BJ (cell line): ENCODE data around the gene ABCC9. TPM values are rescaled to one million over a fixed set of nuclear protein-coding genes. Genes with fewer than 3 reads are reported as not detected.

Experiments
- CTCF ChIA-PET: fragments of 350-600 bp; formaldehyde crosslinking; extraction: SDS; loops from one replicate; lab custom pipeline; 2021; ENCODE audit warnings: antibody characterized with exemption, inconsistent platforms; lab: Yijun Ruan, JAX
- POLR2A ChIA-PET: fragments of 300-600 bp; sonication (Branson Sonifier 250); formaldehyde crosslinking; extraction: SDS; loops from one replicate; lab custom pipeline; 2021; ENCODE audit warnings: antibody characterized with exemption; lab: Charles Lee
- DNase-seq: peaks from one replicate; pipeline ENCODE4 v3.0.0-alpha.2; 2011; ENCODE audit warnings: low read depth
- H3K27me3 ChIP-seq: 2 replicates; pipeline ENCODE4 v1.6.0; 2011; ENCODE audit warnings: low read length; ENCODE audit not compliant: control insufficient read depth, insufficient read depth
- H3K36me3 ChIP-seq: 2 replicates; pipeline ENCODE4 v1.5.1; 2011; ENCODE audit warnings: low read length; ENCODE audit not compliant: control insufficient read depth, insufficient read depth
- H3K4me3 ChIP-seq: 2 replicates; pipeline ENCODE4 v1.5.1; 2011; ENCODE audit warnings: low read depth, mild to moderate bottlenecking, control low read depth, low read length
- CTCF ChIP-seq: IDR thresholded peaks from 2 replicates; pipeline ENCODE4 v1.5.1; 2011; ENCODE audit warnings: low read depth, mild to moderate bottlenecking, control low read depth, inconsistent platforms, low read length, moderate library complexity; ENCODE audit not compliant: insufficient read depth
- polyA plus RNA-seq: library from polyadenylated mRNA; depleted of rRNA; stranded (reverse); fragments of >200 nt; gene quantifications from 2 replicates; pipeline ENCODE4 v1.2.3, GENCODE V29; 2011

ABCC9 gene
- polyA plus RNA-seq, 1 experiment, result 5.9 TPM

- no peak for DNase-seq
- TF ChIP-seq CTCF, result no peak
- CTCF ChIA-PET, result no interaction called here
Measured at GRCh38 chr12:21877293-21877982, 63.8 kb downstream of the ABCC9 start.

GRCh38 chr12:21865846-21866245 is 75.4 kb downstream of the ABCC9 start:
- POLR2A ChIA-PET, result no interaction called here
- no peak for TF ChIP-seq CTCF
- H3K36me3 ChIP-seq, result no peaks in the 10 kb centered on the region
- no peaks in the 10 kb centered on the region for H3K27me3 ChIP-seq
- H3K4me3 ChIP-seq, result no peak overlapping the region
- DNase-seq, result no peak
- CTCF ChIA-PET, result interaction anchor here (0.6 kb wide), 2 partner anchors 123 to 287 kb away, joined by 3 read pairs; no protein-coding TSS in a partner anchor

More at GRCh38 chr12:21877293-21877982, 63.8 kb downstream of the ABCC9 start:
- POLR2A ChIA-PET, result no interaction called here
- H3K27me3 ChIP-seq, result no peaks in the 10 kb centered on the region
- no peaks in the 10 kb centered on the region for H3K36me3 ChIP-seq
- H3K4me3 ChIP-seq, result no peak overlapping the region

- POLR2A ChIA-PET, result no interaction called here
- CTCF ChIA-PET, result interaction anchor here (0.6 kb wide), 1 partner anchor 19 kb away, joined by 3 read pairs; no protein-coding TSS in a partner anchor
- H3K27me3 ChIP-seq, result no peaks in the 10 kb centered on the region
- no peak for TF ChIP-seq CTCF
- no peak overlapping the region for H3K4me3 ChIP-seq
- H3K36me3 ChIP-seq, result no peaks in the 10 kb centered on the region
- DNase-seq, result no peak
Measured at GRCh38 chr12:21860534-21860933, 80.7 kb downstream of the ABCC9 start.

GRCh38 chr12:21860128-21860527 is 81.1 kb downstream of the ABCC9 start:
- DNase-seq, result no peak
- no peaks in the 10 kb centered on the region for H3K36me3 ChIP-seq
- CTCF ChIA-PET, result interaction anchor here (0.6 kb wide), 1 partner anchor 20 kb away, joined by 3 read pairs; no protein-coding TSS in a partner anchor
- no peaks in the 10 kb centered on the region for H3K27me3 ChIP-seq
- POLR2A ChIA-PET, result no interaction called here
- TF ChIP-seq CTCF, result no peak
- H3K4me3 ChIP-seq, result no peak overlapping the region

GRCh38 chr12:21852251-21852650 is 89.0 kb downstream of the ABCC9 start:
- ChIA-PET CTCF (no interaction called here), POLR2A (no interaction called here)
- no peak for TF ChIP-seq CTCF
- no peak for DNase-seq
- no peaks in the 10 kb centered on the region for H3K36me3 ChIP-seq
- no peak overlapping the region for H3K4me3 ChIP-seq
- no peaks in the 10 kb centered on the region for H3K27me3 ChIP-seq
